IPS-15b (cell line): ENCODE results near the gene FUT2.
"Not testable (repeated sequence)": the region's sequence is repeated elsewhere in the genome, so short reads cannot be mapped to it uniquely, and the experiment has no call there.

Source experiments
- H3K27me3 ChIP-seq: one replicate; pipeline ENCODE4 v1.6.1; 2013; ENCODE audit warnings: low read length; ENCODE audit not compliant: control insufficient read depth, insufficient read depth
- H3K36me3 ChIP-seq: one replicate; pipeline ENCODE4 v1.6.1; 2013; ENCODE audit warnings: low read length; ENCODE audit not compliant: control insufficient read depth, insufficient read depth
- H3K4me1 ChIP-seq: one replicate; pipeline ENCODE4 v1.6.1; 2013; ENCODE audit warnings: mild to moderate bottlenecking, low read length; ENCODE audit not compliant: control insufficient read depth, insufficient read depth
- H3K4me3 ChIP-seq: one replicate; pipeline ENCODE4 v1.5.1; 2013; ENCODE audit warnings: low read depth, low read length
- H3K9ac ChIP-seq: one replicate; pipeline ENCODE4 v1.6.1; 2013; ENCODE audit warnings: low read depth, mild to moderate bottlenecking, low read length
- H3K9me3 ChIP-seq: one replicate; pipeline ENCODE4 v1.6.1; 2013; ENCODE audit warnings: mild to moderate bottlenecking, low read length; ENCODE audit not compliant: control insufficient read depth, insufficient read depth

Gene FUT2

DNA sequence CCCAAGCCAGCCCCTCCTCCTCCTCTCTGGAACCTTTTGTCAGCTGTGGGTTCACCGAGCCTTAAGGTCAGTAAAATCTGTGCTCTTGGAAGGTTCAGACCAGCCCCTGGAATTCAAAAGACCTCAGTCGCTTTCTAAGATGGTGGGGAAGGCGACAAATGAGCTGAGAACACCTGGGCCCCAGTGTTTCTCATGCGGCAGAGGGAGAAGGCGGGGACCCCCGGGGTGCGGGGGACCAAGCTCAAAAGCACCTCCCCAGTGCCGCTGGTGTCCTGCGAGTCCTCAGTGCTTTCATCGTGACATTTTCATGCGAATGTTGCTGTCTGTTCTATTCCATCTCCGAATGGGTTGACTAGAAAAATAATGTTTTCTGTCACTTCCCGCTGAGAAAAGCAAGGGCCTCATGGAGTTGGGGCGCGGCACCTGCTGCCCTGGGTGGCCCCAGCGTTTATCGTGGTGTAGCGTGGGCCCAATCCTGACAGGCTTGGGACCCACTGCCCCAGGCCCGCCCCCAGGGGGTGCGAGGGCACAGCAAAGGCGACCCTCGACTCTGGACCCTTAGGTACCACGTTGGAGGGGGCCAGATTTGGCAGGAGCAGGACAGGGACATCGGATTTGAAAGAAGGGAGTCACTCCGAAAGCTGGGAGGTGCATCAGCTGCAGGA, 22.2 kb upstream of the FUT2 start:
- H3K27me3 ChIP-seq, result peaks cover 8% of the 10 kb centered on the region
- H3K36me3 ChIP-seq, result no peaks in the 10 kb centered on the region
- no peaks in the 10 kb centered on the region for H3K9me3 ChIP-seq
- H3K9ac ChIP-seq, result no peak overlapping the region
- H3K4me1 ChIP-seq, result peaks cover 13% of the 10 kb centered on the region
- peak overlapping the region; percentile 30 for H3K4me3 ChIP-seq

DNA sequence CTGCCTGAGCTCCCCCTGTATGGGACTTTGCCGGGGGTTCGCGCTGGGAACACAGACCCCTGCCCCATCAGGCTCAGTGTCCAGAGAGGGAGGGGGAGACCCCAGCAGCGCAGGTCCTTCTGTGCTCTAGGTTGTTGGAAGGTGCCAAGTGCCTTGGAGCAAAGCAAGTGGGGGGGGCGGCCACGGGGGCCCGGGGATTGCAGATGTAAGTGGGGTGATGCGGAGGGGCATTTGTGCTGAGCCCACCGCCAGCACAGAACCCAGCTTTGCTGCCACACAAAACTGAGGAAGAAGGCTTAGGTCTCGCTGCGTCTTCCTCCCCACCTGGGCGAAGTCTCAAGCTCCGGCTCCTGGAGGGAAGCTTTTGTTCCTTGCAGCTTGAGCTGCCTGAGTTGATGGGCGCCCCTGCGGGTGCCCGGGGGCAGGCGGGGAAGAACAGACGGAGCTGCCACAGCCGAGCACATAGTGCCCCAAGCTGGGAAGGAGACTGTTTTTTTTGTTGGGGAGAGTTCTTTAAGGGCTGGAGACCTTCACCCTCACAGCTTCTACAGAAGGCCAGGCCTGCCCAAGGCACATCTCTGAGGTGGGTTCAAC, 21.5 kb upstream of the FUT2 start:
- Histone ChIP-seq H3K4me3 (peak overlapping the region; percentile 13), H3K4me1 (peaks cover 13% of the 10 kb centered on the region), H3K27me3 (peaks cover 8% of the 10 kb centered on the region), H3K9me3 (no peaks in the 10 kb centered on the region), H3K36me3 (no peaks in the 10 kb centered on the region), H3K9ac (no peak overlapping the region)

GRCh38 chr19:48674921-48675824, 20.6 kb upstream of the FUT2 start:
- Histone ChIP-seq H3K36me3 (no peaks in the 10 kb centered on the region), H3K9ac (no peak overlapping the region), H3K27me3 (peaks cover 8% of the 10 kb centered on the region), H3K9me3 (no peaks in the 10 kb centered on the region), H3K4me1 (peaks cover 13% of the 10 kb centered on the region), H3K4me3 (no peak overlapping the region)

DNA sequence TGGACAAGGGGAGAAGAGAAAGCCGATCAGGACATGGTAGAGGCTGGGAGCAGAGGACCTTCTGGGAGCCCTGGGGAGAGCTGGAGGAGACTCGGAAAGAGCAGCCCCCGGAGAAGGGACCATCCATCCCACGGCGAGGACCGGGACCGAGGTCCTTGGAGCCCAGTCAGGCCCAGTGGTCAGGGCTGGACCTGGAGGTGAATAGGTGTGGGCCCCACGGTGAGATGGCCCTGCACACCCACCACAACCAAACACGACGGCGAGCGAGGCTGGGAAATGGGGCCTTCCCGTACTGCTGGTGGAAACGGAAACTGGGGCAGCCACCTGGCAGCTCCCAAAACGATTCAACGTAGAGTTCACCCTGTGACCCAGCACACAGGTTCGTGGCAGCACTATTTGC, 19.3 kb upstream of the FUT2 start:
- Histone ChIP-seq H3K36me3 (no peaks in the 10 kb centered on the region), H3K27me3 (peaks cover 8% of the 10 kb centered on the region), H3K4me3 (no peak overlapping the region), H3K9me3 (no peaks in the 10 kb centered on the region), H3K9ac (no peak overlapping the region), H3K4me1 (peaks cover 13% of the 10 kb centered on the region)

- Histone ChIP-seq H3K9ac (no peak overlapping the region), H3K9me3 (no peaks in the 10 kb centered on the region), H3K4me1 (peaks cover 13% of the 10 kb centered on the region), H3K4me3 (no peak overlapping the region), H3K36me3 (no peaks in the 10 kb centered on the region), H3K27me3 (peaks cover 8% of the 10 kb centered on the region)
These were observed 18.9 kb upstream of the FUT2 start for GRCh38 chr19:48676887-48677286.

GRCh38 chr19:48678201-48678600, 17.6 kb upstream of the FUT2 start:
- Histone ChIP-seq H3K4me1 (peaks cover 13% of the 10 kb centered on the region), H3K36me3 (no peaks in the 10 kb centered on the region), H3K9ac (no peak overlapping the region), H3K4me3 (no peak overlapping the region), H3K27me3 (peaks cover 8% of the 10 kb centered on the region), H3K9me3 (no peaks in the 10 kb centered on the region)

GRCh38 chr19:48680006-48680405, 15.8 kb upstream of the FUT2 start:
- not testable (repeated sequence) for H3K9ac ChIP-seq, H3K36me3 ChIP-seq, H3K27me3 ChIP-seq, H3K4me1 ChIP-seq, H3K4me3 ChIP-seq, H3K9me3 ChIP-seq

- H3K4me3 ChIP-seq, result no peak overlapping the region
- no peaks in the 10 kb centered on the region for H3K4me1 ChIP-seq
- H3K9me3 ChIP-seq, result no peaks in the 10 kb centered on the region
- H3K36me3 ChIP-seq, result no peaks in the 10 kb centered on the region
- H3K27me3 ChIP-seq, result no peaks in the 10 kb centered on the region
- H3K9ac ChIP-seq, result no peak overlapping the region
These were observed 15.2 kb upstream of the FUT2 start for GRCh38 chr19:48680436-48681126.

DNA sequence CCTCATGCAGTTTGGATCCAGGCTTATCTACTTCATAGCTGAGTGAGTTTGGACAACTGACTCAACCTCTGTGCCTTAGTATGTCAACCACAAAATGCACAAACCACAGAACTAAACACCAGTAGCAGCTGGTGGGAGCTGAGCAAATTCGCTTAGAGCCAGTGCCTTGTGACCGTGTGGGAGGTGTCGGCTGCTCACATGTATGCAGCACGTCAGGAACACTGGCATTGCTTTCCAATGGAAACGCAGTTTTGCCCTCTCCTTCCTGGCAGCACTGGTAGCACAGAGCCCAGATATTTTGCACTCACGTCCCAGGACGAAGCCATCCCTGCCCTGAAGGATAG, 14.7 kb upstream of the FUT2 start:
- Histone ChIP-seq H3K4me1 (no peaks in the 10 kb centered on the region), H3K27me3 (no peaks in the 10 kb centered on the region), H3K9ac (no peak overlapping the region)

DNA sequence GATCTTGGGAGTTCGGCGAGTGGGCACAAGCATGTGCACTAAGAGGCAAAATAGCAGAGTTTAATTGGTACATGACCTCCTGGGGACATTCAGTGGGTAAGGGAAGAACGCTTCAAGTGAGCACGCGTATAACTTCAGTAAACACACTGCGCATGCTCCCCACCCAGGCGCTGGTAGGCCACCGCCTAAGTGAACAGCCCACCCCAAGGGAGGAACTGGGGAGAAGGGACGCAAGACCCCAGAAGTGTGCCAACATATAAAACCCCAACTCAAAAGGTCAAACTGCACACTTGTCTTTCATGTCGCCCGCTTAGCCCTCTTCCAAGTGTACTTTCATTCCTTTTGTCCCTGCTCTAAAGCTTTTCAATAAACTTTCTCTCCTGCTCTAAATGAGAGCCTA, 12.4 kb upstream of the FUT2 start:
- no peak overlapping the region for H3K4me3 ChIP-seq
- H3K4me1 ChIP-seq, result no peaks in the 10 kb centered on the region
- no peak overlapping the region for H3K9ac ChIP-seq
- no peaks in the 10 kb centered on the region for H3K36me3 ChIP-seq
- no peaks in the 10 kb centered on the region for H3K9me3 ChIP-seq
- H3K27me3 ChIP-seq, result no peaks in the 10 kb centered on the region

More for the DNA sequence above, 14.7 kb upstream of the FUT2 start:
- Histone ChIP-seq H3K9me3 (no peaks in the 10 kb centered on the region), H3K4me3 (no peak overlapping the region), H3K36me3 (no peaks in the 10 kb centered on the region)

- H3K36me3 ChIP-seq, result no peaks in the 10 kb centered on the region
- H3K4me1 ChIP-seq, result no peaks in the 10 kb centered on the region
- no peak overlapping the region for H3K4me3 ChIP-seq
- no peaks in the 10 kb centered on the region for H3K27me3 ChIP-seq
- no peak overlapping the region for H3K9ac ChIP-seq
- H3K9me3 ChIP-seq, result no peaks in the 10 kb centered on the region
These were observed 10.2 kb upstream of the FUT2 start for GRCh38 chr19:48685583-48685982.
